Measurements from ENCODE around the gene DHRS7B. TPM values are rescaled to one million over a fixed set of nuclear protein-coding genes. Genes with fewer than 3 reads are reported as not detected.

DHRS7B gene
- total and polyA plus RNA-seq, 4 donors = 14.3 to 21.9 (median 18.7) TPM

- TF ChIP-seq MAX (IDR thresholded peaks at IDR 0.05) (no peak), HNF4G (IDR thresholded peaks at IDR 0.05) (no peak), FOXA1 (IDR thresholded peaks at IDR 0.05) (no peak), SP1 (IDR thresholded peaks at IDR 0.05) (no peak), YY1 (IDR thresholded peaks at IDR 0.05) (no peak), RXRA (IDR thresholded peaks at IDR 0.05) (no peak), ATF3 (IDR thresholded peaks at IDR 0.05) (no peak), ZBTB33 (IDR thresholded peaks at IDR 0.05) (no peak)
These were observed 4.4 kb downstream of the DHRS7B start (continued) for GRCh38 chr17:21131137-21131536.

- no peak for DNase-seq (ENCODE audit: low spot score)
- 98% methylated on average over 1 of the region's 1 CpG for WGBS
- TF ChIP-seq NR2F2 (IDR thresholded peaks at IDR 0.05) (no peak), HNF4A (conservative IDR thresholded peaks at IDR 0.05) (peak in 1 of 2 donors; percentile 16), SP1 (IDR thresholded peaks at IDR 0.05) (peak; percentile 45), REST (IDR thresholded peaks at IDR 0.05) (peak; percentile 15), RXRA (IDR thresholded peaks at IDR 0.05) (peak in 1 of 2 donors; percentile 43)
These were observed 5.7 kb downstream of the DHRS7B start for GRCh38 chr17:21132428-21132827.

GRCh38 chr17:21134559-21134958 lies 7.8 kb downstream of the DHRS7B start:
- Histone ChIP-seq H3K36me3 (ENCODE audit: control insufficient read depth in 4 of 4, insufficient read depth in 3 of 4, low read depth in 1 of 4, low read length in 3 of 4) (no peaks in the 10 kb centered on the region), H3K4me3 (ENCODE audit: low read depth in 1 of 3, low read length in 3 of 3) (no peak overlapping the region), H3K9ac (ENCODE audit: low read depth in 1 of 2, low read length in 2 of 2) (no peak overlapping the region), H3K4me1 (ENCODE audit: control insufficient read depth in 4 of 4, insufficient read depth in 4 of 4, low read length in 3 of 4) (peaks cover 0 to 3% (median 1%) of the 10 kb centered on the region in 4 donors), H3K27me3 (ENCODE audit: control insufficient read depth in 4 of 4, insufficient read depth in 4 of 4, low read length in 3 of 4) (no peaks in the 10 kb centered on the region), H3K9me3 (ENCODE audit: control insufficient read depth in 4 of 4, low read length in 3 of 4) (no peaks in the 10 kb centered on the region), H3K27ac (ENCODE audit: low read depth in 1 of 2, low read length in 2 of 2) (no peak overlapping the region)
- TF ChIP-seq RAD21 (IDR thresholded peaks at IDR 0.05) (no peak), REST (IDR thresholded peaks at IDR 0.05) (no peak), YY1 (IDR thresholded peaks at IDR 0.05) (no peak), HNF4A (conservative IDR thresholded peaks at IDR 0.05) (no peak), TAF1 (conservative IDR thresholded peaks at IDR 0.05) (no peak), HNF4G (IDR thresholded peaks at IDR 0.05) (no peak), RXRA (IDR thresholded peaks at IDR 0.05) (no peak), SP1 (IDR thresholded peaks at IDR 0.05) (no peak), FOXA2 (IDR thresholded peaks at IDR 0.05) (no peak), EGR1 (IDR thresholded peaks at IDR 0.05; ENCODE audit: low read depth in 2 of 2) (no peak), ATF3 (IDR thresholded peaks at IDR 0.05) (no peak), GABPA (IDR thresholded peaks at IDR 0.05 in 1 of 2, conservative IDR thresholded peaks at IDR 0.05 in 1 of 2) (no peak)
- DNase-seq (ENCODE audit: low spot score) = no peak
- WGBS = 92% methylated on average over 2 of the region's 2 CpGs

More at GRCh38 chr17:21132428-21132827, 5.7 kb downstream of the DHRS7B start:
- H3K9me3 ChIP-seq (ENCODE audit: control insufficient read depth in 4 of 4, low read length in 3 of 4) = no peaks in the 10 kb centered on the region
- H3K36me3 ChIP-seq (ENCODE audit: control insufficient read depth in 4 of 4, insufficient read depth in 3 of 4, low read depth in 1 of 4, low read length in 3 of 4) = no peaks in the 10 kb centered on the region
- H3K9ac ChIP-seq (ENCODE audit: low read depth in 1 of 2, low read length in 2 of 2) = no peak overlapping the region
- no peak overlapping the region for H3K4me3 ChIP-seq (ENCODE audit: low read depth in 1 of 3, low read length in 3 of 3)
- no peak overlapping the region for H3K27ac ChIP-seq (ENCODE audit: low read depth in 1 of 2, low read length in 2 of 2)
- peaks cover 3 to 14% (median 7%) of the 10 kb centered on the region in 4 donors for H3K4me1 ChIP-seq (ENCODE audit: control insufficient read depth in 4 of 4, insufficient read depth in 4 of 4, low read length in 3 of 4)
- H3K27me3 ChIP-seq (ENCODE audit: control insufficient read depth in 4 of 4, insufficient read depth in 4 of 4, low read length in 3 of 4) = no peaks in the 10 kb centered on the region

Measured in liver (tissue), 9 donors.